Esophagus squamous epithelium (tissue), 4 donors: Measurements from ENCODE around the gene SPP1.

Source experiments
- POLR2A ChIP-seq, 4 donors: fragments of 450-650 bp; IDR thresholded peaks; one replicate each; pipeline ENCODE4 v1.6.1; 2017; ENCODE audit warnings: antibody characterized with exemption in 4 of 4, mild to moderate bottlenecking in 4 of 4, moderate library complexity in 3 of 4
- TF ChIP-seq, protein P1 (sequence below), 6 experiments: fragments of 450-650 bp in 4 of 6; fragments of 200-600 bp in 2 of 6; sonication (generic) in 2 of 6; IDR thresholded peaks; one replicate each; pipeline ENCODE4 v1.5.1; 2016 to 2019; ENCODE audit warnings: antibody characterized with exemption in 6 of 6, mild to moderate bottlenecking in 4 of 6, moderate library complexity in 4 of 6

GRCh38 chr4:87986508-87986907 lies 11.0 kb downstream of the SPP1 start:
- TF ChIP-seq, protein P1, sequence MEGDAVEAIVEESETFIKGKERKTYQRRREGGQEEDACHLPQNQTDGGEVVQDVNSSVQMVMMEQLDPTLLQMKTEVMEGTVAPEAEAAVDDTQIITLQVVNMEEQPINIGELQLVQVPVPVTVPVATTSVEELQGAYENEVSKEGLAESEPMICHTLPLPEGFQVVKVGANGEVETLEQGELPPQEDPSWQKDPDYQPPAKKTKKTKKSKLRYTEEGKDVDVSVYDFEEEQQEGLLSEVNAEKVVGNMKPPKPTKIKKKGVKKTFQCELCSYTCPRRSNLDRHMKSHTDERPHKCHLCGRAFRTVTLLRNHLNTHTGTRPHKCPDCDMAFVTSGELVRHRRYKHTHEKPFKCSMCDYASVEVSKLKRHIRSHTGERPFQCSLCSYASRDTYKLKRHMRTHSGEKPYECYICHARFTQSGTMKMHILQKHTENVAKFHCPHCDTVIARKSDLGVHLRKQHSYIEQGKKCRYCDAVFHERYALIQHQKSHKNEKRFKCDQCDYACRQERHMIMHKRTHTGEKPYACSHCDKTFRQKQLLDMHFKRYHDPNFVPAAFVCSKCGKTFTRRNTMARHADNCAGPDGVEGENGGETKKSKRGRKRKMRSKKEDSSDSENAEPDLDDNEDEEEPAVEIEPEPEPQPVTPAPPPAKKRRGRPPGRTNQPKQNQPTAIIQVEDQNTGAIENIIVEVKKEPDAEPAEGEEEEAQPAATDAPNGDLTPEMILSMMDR (IDR thresholded peaks at IDR 0.05): no peak
- no peak for TF ChIP-seq POLR2A (IDR thresholded peaks at IDR 0.05)
